Renal pelvis (tissue), 4 donors: ENCODE data around the gene SVOPL. TPM values are rescaled to one million over a fixed set of nuclear protein-coding genes. Genes with fewer than 3 reads are reported as not detected.

Experiments
- DNase-seq: peaks from one replicate; pipeline ENCODE4 v3.0.0-alpha.2; 2013
- polyA plus RNA-seq, 3 donors: library from polyadenylated mRNA; unstranded; fragments of 120-200 nt; gene quantifications; one replicate each; pipeline ENCODE4 v1.2.1, GENCODE V29; 2013; ENCODE audit not compliant: insufficient read length in 3 of 3

Gene SVOPL
- polyA plus RNA-seq, 3 donors, result 3.2 to 3.6 (median 3.4) TPM

GRCh38 chr7:138563808-138564207 is 137.4 kb downstream of the SVOPL start:
- DNase-seq, result no peak

GRCh38 chr7:138559448-138559847 is 141.7 kb downstream of the SVOPL start:
- no peak for DNase-seq

- no peak for DNase-seq
These were observed 144.2 kb downstream of the SVOPL start for GRCh38 chr7:138556771-138557484.

- DNase-seq, result no peak
These were observed 145.5 kb downstream of the SVOPL start for GRCh38 chr7:138555684-138556083.

- DNase-seq, result no peak
These were observed 146.5 kb downstream of the SVOPL start for GRCh38 chr7:138554674-138555073.

- no peak for DNase-seq
These were observed 147.4 kb downstream of the SVOPL start for GRCh38 chr7:138553805-138554204.

GRCh38 chr7:138551102-138551501 is 150.1 kb downstream of the SVOPL start:
- DNase-seq, result no peak

- DNase-seq, result no peak
These were observed 150.8 kb downstream of the SVOPL start for GRCh38 chr7:138550337-138550736.

- DNase-seq, result no peak
These were observed 152.1 kb downstream of the SVOPL start for GRCh38 chr7:138549082-138549481.

- DNase-seq, result no peak
These were observed 154.3 kb downstream of the SVOPL start for GRCh38 chr7:138546829-138547228.

GRCh38 chr7:138546064-138546619 is 155.0 kb downstream of the SVOPL start:
- no peak for DNase-seq

- DNase-seq, result no peak
These were observed 156.0 kb downstream of the SVOPL start for GRCh38 chr7:138545123-138545522.

Other genes starting within 250 kb of the SVOPL start
- gene TRIM24, start 241.1 kb downstream of the SVOPL start, polyA plus RNA-seq, result 10 to 100 TPM; 55.8 to 64.7 (median 61.7) TPM
- 10 to 100 TPM; 29.3 to 52.0 (median 45.9) TPM for gene TMEM213, start 96.6 kb upstream of the SVOPL start, polyA plus RNA-seq
- 10 to 100 TPM; 55.1 to 76.8 (median 56.9) TPM for gene ATP6V0A4, start 96.8 kb upstream of the SVOPL start, polyA plus RNA-seq